Measurements from ENCODE around the gene KRIT1. TPM values are rescaled to one million over a fixed set of nuclear protein-coding genes. Genes with fewer than 3 reads are reported as not detected.

The KRIT1 gene
- total and polyA plus RNA-seq, 8 donors, result 4.1 to 249 (median 34.2) TPM

- no peak for DNase-seq
- intact Hi-C loops (cut with DNase I; ENCODE audit: low total_unique reads), result no loop called here
Observed at GRCh38 chr7:92149736-92150239, 95.9 kb downstream of the KRIT1 start.

More at GRCh38 chr7:92149736-92150239, 95.9 kb downstream of the KRIT1 start:
- H3K36me3 ChIP-seq, result no peaks in the 10 kb centered on the region
- WGBS, 5 donors, result 91 to 93% (median 92%) methylated on average over 5 of the region's 5 CpGs
- no peaks in the 10 kb centered on the region for H3K27me3 ChIP-seq
- no peak for TF ChIP-seq POLR2AphosphoS5 (IDR thresholded peaks at IDR 0.05)
- no peak for TF ChIP-seq POLR2A (IDR thresholded peaks at IDR 0.05)
- TF ChIP-seq CTCF (IDR thresholded peaks at IDR 0.05), result no peak
- TF ChIP-seq EP300 (IDR thresholded peaks at IDR 0.05), result no peak
- no peak overlapping the region for H3K27ac ChIP-seq
- H3K4me3 ChIP-seq, result no peak overlapping the region
- H3K4me1 ChIP-seq, result no peaks in the 10 kb centered on the region
- H3K9me3 ChIP-seq, result no peaks in the 10 kb centered on the region

Small RNA genes lying within 50 kb of the gene (small RNA-seq; reads per million reads assigned to genes)
- gene MIR1285-1 (0 reads per million in 4 donors), gene RF00019 (0 reads per million in 4 donors)

Other genes with a start within 250 kb of the KRIT1 start
- gene CYP51A1, start 111.4 kb downstream of the KRIT1 start, total RNA-seq, result 100 to 1,000 TPM in 1 of 5 donors, 10 to 100 TPM in 2, 1 to 10 TPM in 2; 8.0 to 115 (median 33.9) TPM
- gene CYP51A1, start 111.4 kb downstream of the KRIT1 start, polyA plus RNA-seq, result 10 to 100 TPM; 14.7 to 20.1 (median 19.7) TPM
- 1 to 10 TPM in 1 of 5 donors, not detected in 4; 1.8 TPM for gene LRRD1, start 66.8 kb downstream of the KRIT1 start, total RNA-seq
- gene LRRD1, start 66.8 kb downstream of the KRIT1 start, polyA plus RNA-seq, result not detected
- gene ANKIB1, start 60 bp upstream of the KRIT1 start, total RNA-seq, result 100 to 1,000 TPM in 2 of 5 donors, 10 to 100 TPM in 3; 32.4 to 212 (median 51.6) TPM
- 10 to 100 TPM in 1 of 3 donors, 1 to 10 TPM in 2; 8.3 to 12.4 (median 9.9) TPM for gene ANKIB1, start 60 bp upstream of the KRIT1 start, polyA plus RNA-seq
- 100 to 1,000 TPM in 1 of 5 donors, 10 to 100 TPM in 4; 15.8 to 156 (median 69.1) TPM for gene GATAD1, start 201.6 kb upstream of the KRIT1 start, total RNA-seq
- 10 to 100 TPM; 11.5 to 20.3 (median 14.5) TPM for gene GATAD1, start 201.6 kb upstream of the KRIT1 start, polyA plus RNA-seq
- gene ERVW-1, start 232.0 kb upstream of the KRIT1 start, total RNA-seq, result under 1 TPM in 1 of 5 donors, not detected in 4; 0.18 TPM
- gene ERVW-1, start 232.0 kb upstream of the KRIT1 start, polyA plus RNA-seq, result not detected

Data from stomach (tissue), 9 donors.